ENCODE measurements around the gene TM2D1.

DNA sequence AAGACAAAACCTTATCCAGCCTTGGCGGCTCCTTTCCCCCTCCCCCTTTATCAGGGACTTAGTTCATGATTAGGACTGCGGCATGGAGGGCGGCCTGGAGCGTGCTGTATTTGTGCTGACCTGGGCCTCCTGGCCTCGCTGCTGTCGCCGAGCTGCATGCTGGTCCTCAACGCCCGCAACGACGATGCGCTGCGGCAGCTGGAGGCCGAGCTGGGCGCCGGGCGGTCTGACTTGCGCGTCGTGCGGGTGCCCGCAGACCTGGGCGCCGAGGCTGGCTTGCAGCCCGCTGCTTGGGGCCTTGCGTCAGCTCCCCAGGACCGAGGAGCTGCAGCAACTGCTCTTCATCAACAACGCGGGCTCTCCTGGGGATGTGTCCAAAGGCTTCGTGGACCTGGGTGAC is 70.9 kb downstream of the TM2D1 start:
- TF ChIP-seq POLR2AphosphoS5 (IDR thresholded peaks at IDR 0.05; ENCODE audit: low read depth, low read length) (no peak), EZH2phosphoT487 (IDR thresholded peaks at IDR 0.05; ENCODE audit: borderline replicate concordance) (no peak), EZH2 (IDR thresholded peaks at IDR 0.05) (no peak), TCF7L2 (IDR thresholded peaks at IDR 0.05; ENCODE audit: borderline replicate concordance, extremely low read depth, insufficient read depth, insufficient read length) (no peak), JUND (IDR thresholded peaks at IDR 0.05) (no peak), POLR2A (IDR thresholded peaks at IDR 0.05; ENCODE audit: borderline replicate concordance, extremely low read depth, insufficient read depth, insufficient read length) (no peak)
- TF ChIP-seq, protein P1, sequence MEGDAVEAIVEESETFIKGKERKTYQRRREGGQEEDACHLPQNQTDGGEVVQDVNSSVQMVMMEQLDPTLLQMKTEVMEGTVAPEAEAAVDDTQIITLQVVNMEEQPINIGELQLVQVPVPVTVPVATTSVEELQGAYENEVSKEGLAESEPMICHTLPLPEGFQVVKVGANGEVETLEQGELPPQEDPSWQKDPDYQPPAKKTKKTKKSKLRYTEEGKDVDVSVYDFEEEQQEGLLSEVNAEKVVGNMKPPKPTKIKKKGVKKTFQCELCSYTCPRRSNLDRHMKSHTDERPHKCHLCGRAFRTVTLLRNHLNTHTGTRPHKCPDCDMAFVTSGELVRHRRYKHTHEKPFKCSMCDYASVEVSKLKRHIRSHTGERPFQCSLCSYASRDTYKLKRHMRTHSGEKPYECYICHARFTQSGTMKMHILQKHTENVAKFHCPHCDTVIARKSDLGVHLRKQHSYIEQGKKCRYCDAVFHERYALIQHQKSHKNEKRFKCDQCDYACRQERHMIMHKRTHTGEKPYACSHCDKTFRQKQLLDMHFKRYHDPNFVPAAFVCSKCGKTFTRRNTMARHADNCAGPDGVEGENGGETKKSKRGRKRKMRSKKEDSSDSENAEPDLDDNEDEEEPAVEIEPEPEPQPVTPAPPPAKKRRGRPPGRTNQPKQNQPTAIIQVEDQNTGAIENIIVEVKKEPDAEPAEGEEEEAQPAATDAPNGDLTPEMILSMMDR (IDR thresholded peaks at IDR 0.05 in 2 of 3, conservative IDR thresholded peaks at IDR 0.05 in 1 of 3; ENCODE audit: borderline replicate concordance in 1 of 3, insufficient read depth in 1 of 3, low read depth in 2 of 3, low read length in 2 of 3), result no peak

Measured in HCT116 (cell line).